ENCODE measurements around the gene LBX2. TPM values are rescaled to one million over a fixed set of nuclear protein-coding genes. Genes with fewer than 3 reads are reported as not detected.
A peak's percentile ranks its signal among the peaks of the same experiment; 100 is the strongest.

LBX2 gene
- total and polyA plus RNA-seq, 2 donors (not counting 1 experiment from before 2014, with no cell fraction given) = 0.52 to 3.0 TPM

GRCh38 chr2:74516650-74517049 lies 17.2 kb upstream of the LBX2 start:
- Histone ChIP-seq H3K9me3 (ENCODE audit: control insufficient read depth, insufficient read depth, low read depth, low read length) (no peaks in the 10 kb centered on the region), H3K79me2 (ENCODE audit: control insufficient read depth, insufficient read depth, low read length) (no peaks in the 10 kb centered on the region), H2AFZ (ENCODE audit: low read length) (no peak overlapping the region), H3K4me1 (ENCODE audit: control insufficient read depth, extremely low read depth, insufficient read depth, low read length) (no peaks in the 10 kb centered on the region), H3K36me3 (ENCODE audit: control insufficient read depth, insufficient read depth, low read length) (no peaks in the 10 kb centered on the region), H3K4me2 (ENCODE audit: extremely low read depth, insufficient read depth, low read length) (no peak overlapping the region), H3K9ac (ENCODE audit: insufficient read depth, low read length) (no peak overlapping the region), H3K27me3 (ENCODE audit: control insufficient read depth, insufficient read depth, low read length) (peaks cover 86% of the 10 kb centered on the region), H3K4me3 (replicated peaks in 1 of 4; ENCODE audit: control extremely low read depth in 1 of 4, insufficient read depth in 1 of 4, low read depth in 3 of 4, low read length in 4 of 4) (no peak overlapping the region), H3K27ac (ENCODE audit: insufficient read depth, low read length) (no peak overlapping the region), H4K20me1 (ENCODE audit: control insufficient read depth, extremely low read depth, insufficient read depth, low read length) (no peaks in the 10 kb centered on the region)
- DNase-seq (ENCODE audit: low read depth in 2 of 2) = no peak
- TF ChIP-seq EZH2 (IDR thresholded peaks at IDR 0.05; ENCODE audit: low read length, missing control alignments) = no peak
- TF ChIP-seq CTCF (conservative IDR thresholded peaks at IDR 0.05 in 1 of 2, IDR thresholded peaks at IDR 0.05 in 1 of 2; ENCODE audit: low read depth in 1 of 2, low read length in 2 of 2) = no peak

- Histone ChIP-seq H3K9ac (ENCODE audit: insufficient read depth, low read length) (no peak overlapping the region), H3K9me3 (ENCODE audit: control insufficient read depth, insufficient read depth, low read depth, low read length) (no peaks in the 10 kb centered on the region), H3K36me3 (ENCODE audit: control insufficient read depth, insufficient read depth, low read length) (no peaks in the 10 kb centered on the region), H2AFZ (ENCODE audit: low read length) (no peak overlapping the region), H3K27me3 (ENCODE audit: control insufficient read depth, insufficient read depth, low read length) (peaks cover 92% of the 10 kb centered on the region), H3K4me2 (ENCODE audit: extremely low read depth, insufficient read depth, low read length) (no peak overlapping the region), H3K27ac (ENCODE audit: insufficient read depth, low read length) (no peak overlapping the region), H4K20me1 (ENCODE audit: control insufficient read depth, extremely low read depth, insufficient read depth, low read length) (no peaks in the 10 kb centered on the region), H3K79me2 (ENCODE audit: control insufficient read depth, insufficient read depth, low read length) (no peaks in the 10 kb centered on the region), H3K4me3 (replicated peaks in 1 of 4; ENCODE audit: control extremely low read depth in 1 of 4, insufficient read depth in 1 of 4, low read depth in 3 of 4, low read length in 4 of 4) (no peak overlapping the region), H3K4me1 (ENCODE audit: control insufficient read depth, extremely low read depth, insufficient read depth, low read length) (no peaks in the 10 kb centered on the region)
- no peak for DNase-seq (ENCODE audit: low read depth in 2 of 2)
- no peak for TF ChIP-seq CTCF (conservative IDR thresholded peaks at IDR 0.05 in 1 of 2, IDR thresholded peaks at IDR 0.05 in 1 of 2; ENCODE audit: low read depth in 1 of 2, low read length in 2 of 2)
- peak; percentile 77 for TF ChIP-seq EZH2 (IDR thresholded peaks at IDR 0.05; ENCODE audit: low read length, missing control alignments)
Observed at GRCh38 chr2:74515981-74516633, 16.7 kb upstream of the LBX2 start.

GRCh38 chr2:74515271-74515980 lies 16.0 kb upstream of the LBX2 start:
- no peaks in the 10 kb centered on the region for H4K20me1 ChIP-seq (ENCODE audit: control insufficient read depth, extremely low read depth, insufficient read depth, low read length)
- no peak overlapping the region for H3K27ac ChIP-seq (ENCODE audit: insufficient read depth, low read length)
- H2AFZ ChIP-seq (ENCODE audit: low read length) = no peak overlapping the region
- no peak overlapping the region for H3K4me3 ChIP-seq (replicated peaks in 1 of 4; ENCODE audit: control extremely low read depth in 1 of 4, insufficient read depth in 1 of 4, low read depth in 3 of 4, low read length in 4 of 4)
- H3K9me3 ChIP-seq (ENCODE audit: control insufficient read depth, insufficient read depth, low read depth, low read length) = no peaks in the 10 kb centered on the region
- no peak overlapping the region for H3K9ac ChIP-seq (ENCODE audit: insufficient read depth, low read length)
- DNase-seq (ENCODE audit: low read depth in 2 of 2) = no peak
- H3K4me2 ChIP-seq (ENCODE audit: extremely low read depth, insufficient read depth, low read length) = no peak overlapping the region
- H3K36me3 ChIP-seq (ENCODE audit: control insufficient read depth, insufficient read depth, low read length) = no peaks in the 10 kb centered on the region
- TF ChIP-seq CTCF (conservative IDR thresholded peaks at IDR 0.05 in 1 of 2, IDR thresholded peaks at IDR 0.05 in 1 of 2; ENCODE audit: low read depth in 1 of 2, low read length in 2 of 2) = no peak
- peak; percentile 97 for TF ChIP-seq EZH2 (IDR thresholded peaks at IDR 0.05; ENCODE audit: low read length, missing control alignments)
- peaks cover 92% of the 10 kb centered on the region for H3K27me3 ChIP-seq (ENCODE audit: control insufficient read depth, insufficient read depth, low read length)
- H3K4me1 ChIP-seq (ENCODE audit: control insufficient read depth, extremely low read depth, insufficient read depth, low read length) = no peaks in the 10 kb centered on the region
- H3K79me2 ChIP-seq (ENCODE audit: control insufficient read depth, insufficient read depth, low read length) = no peaks in the 10 kb centered on the region
